Renal pelvis (tissue), 12 donors: ENCODE results near the gene CCIN. TPM values are rescaled to one million over a fixed set of nuclear protein-coding genes. Genes with fewer than 3 reads are reported as not detected.
A peak's percentile ranks its signal among the peaks of the same experiment; 100 is the strongest.
"Not testable (repeated sequence)": the region's sequence is repeated elsewhere in the genome, so short reads cannot be mapped to it uniquely, and the experiment has no call there.

ENCODE experiments used
- DNase-seq: peaks from one replicate; pipeline ENCODE4 v3.0.0-alpha.2; 2013
- long read RNA-seq, 16 experiments: transcript quantifications; one replicate each; lab custom pipeline, GENCODE V29; 2026
- polyA plus RNA-seq, 3 donors: library from polyadenylated mRNA; unstranded; fragments of 120-200 nt; gene quantifications; one replicate each; pipeline ENCODE4 v1.2.1, GENCODE V29; 2013; ENCODE audit not compliant: insufficient read length in 3 of 3

The CCIN gene
- under 1 TPM; 0.27 to 0.54 (median 0.29) TPM for polyA plus RNA-seq
- long read RNA-seq, donor 1, result 0 reads
- long read RNA-seq, donor 2, result 0 reads
- long read RNA-seq, donor 3, result 0 reads
- long read RNA-seq, donor 4, result 0 reads
- long read RNA-seq, donor 5, result 0 reads
- long read RNA-seq, donor 6, result 0 reads
- long read RNA-seq, donor 7, result 0 reads
- long read RNA-seq, donor 8, result 0 reads
- long read RNA-seq, donor 9, result 0 reads
- long read RNA-seq, donor 10, result 0 reads
- long read RNA-seq, donor 11, result 0 reads
- long read RNA-seq, donor 12, result 0 reads
- long read RNA-seq, donor 13, result 0 reads
- long read RNA-seq, donor 14, result 0 reads
- long read RNA-seq, donor 15, result 0 reads
- long read RNA-seq, donor 16, result 0 reads

GRCh38 chr9:36169166-36169565 lies at the start of gene CCIN:
Gene CCIN (plus strand): TSS chr9:36169388. CDS start chr9:36169503, 115 bp downstream.
- DNase-seq, result no peak

- DNase-seq, result no peak
Measured at GRCh38 chr9:36119476-36119875, 49.7 kb upstream of the CCIN start.

DNA sequence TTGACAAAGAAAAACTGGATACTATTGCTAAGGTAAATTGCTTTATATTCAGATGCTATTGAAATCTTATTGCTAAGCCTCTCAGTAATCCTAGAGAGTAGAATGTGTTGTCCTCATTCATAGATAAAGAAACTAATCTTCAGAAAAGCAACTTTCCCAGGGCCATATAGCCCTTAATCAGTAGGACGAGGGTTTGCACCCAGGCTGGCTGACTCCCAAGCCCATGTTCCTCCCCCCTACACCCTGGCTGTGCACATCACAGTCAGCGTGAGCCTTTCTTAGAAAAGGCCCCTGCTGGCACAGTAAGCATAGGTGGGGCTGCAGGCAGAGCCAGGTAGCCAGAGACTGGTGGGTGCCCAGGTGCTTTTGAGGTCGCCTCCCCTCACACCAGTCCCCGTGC lies 48.5 kb upstream of the CCIN start:
- no peak for DNase-seq

DNA sequence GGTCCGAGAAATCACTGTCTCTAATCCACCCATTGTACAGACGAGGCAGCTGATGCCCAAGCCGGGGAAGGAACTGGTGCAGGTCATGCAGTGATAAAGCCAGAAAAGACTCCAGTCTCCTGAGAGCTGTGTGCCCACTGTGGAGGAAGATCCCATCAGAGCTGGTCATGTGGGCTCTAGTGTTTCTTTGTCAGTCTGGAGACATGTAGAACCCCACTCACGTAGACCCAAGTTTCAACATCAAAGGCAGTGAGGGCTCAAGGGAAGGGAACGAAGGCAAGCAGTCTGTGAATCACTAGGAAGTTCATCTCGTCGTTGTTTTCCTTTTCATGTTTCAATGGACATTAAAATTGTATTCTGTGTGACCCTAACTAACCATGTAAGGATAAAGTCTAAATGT lies 47.2 kb upstream of the CCIN start:
- no peak for DNase-seq

- DNase-seq, result no peak
Measured at GRCh38 chr9:36123515-36123914, 45.7 kb upstream of the CCIN start.

DNA sequence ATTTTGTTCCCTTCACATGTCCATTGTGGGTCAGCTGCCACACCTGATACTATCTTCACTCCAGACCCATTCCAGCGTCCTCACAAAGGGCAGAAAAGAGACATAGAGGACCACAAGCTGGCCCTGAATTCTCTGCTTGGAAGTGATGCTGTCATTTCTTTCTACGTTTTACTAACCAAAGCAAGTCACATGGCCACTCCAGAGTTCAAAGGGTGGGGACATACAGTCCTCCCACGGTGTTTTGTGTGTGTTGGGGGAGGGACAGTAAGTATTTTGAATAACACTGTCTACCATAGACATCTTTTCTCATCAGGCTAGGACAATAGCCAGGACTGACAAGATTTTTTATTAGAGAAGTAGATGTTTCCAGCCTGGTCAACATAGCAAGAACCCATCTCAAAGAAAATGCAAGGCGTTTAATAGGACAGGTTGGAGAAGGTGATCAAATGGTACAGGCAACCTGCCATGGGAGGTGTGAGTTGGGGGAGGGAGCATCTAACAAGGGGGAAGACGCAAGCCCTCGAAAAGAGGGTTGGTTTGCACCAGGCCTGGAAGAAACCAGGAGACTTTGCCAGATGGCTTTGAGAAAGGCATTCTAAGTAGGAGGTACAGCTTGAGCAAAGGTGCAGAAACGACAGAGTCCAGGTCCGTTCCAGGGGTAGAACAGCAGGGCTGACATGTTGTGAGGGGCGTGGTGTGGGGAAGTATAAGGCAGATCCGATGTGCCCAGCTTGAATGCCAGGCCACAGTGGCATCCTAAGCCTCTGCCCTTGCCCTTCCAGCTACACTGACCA lies 43.9 kb upstream of the CCIN start:
- DNase-seq, result no peak

GRCh38 chr9:36126016-36126730 lies 43.0 kb upstream of the CCIN start:
- DNase-seq, result no peak

- no peak for DNase-seq
Measured at GRCh38 chr9:36127652-36128244, 41.4 kb upstream of the CCIN start.

- DNase-seq, result no peak
Measured at GRCh38 chr9:36128349-36128748, 40.8 kb upstream of the CCIN start.

DNA sequence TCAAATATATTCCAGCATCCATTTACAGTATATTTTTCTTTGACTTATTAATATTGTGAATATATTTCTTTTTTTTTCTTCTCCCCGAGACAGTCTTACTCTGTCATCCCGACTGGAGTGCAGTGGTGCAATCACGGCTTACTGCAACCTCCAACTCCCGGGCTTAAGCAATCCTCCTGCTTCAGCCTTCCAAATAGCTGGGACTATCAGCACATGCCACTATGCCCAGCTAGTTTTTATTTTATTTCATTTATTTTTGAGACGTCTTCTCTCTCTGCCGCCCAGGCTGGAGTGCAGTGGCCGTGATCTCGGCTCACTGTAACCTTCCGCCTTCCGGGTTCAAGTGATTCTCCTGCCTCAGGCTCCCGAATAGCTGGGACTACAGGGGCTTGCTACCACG lies 40.0 kb upstream of the CCIN start:
- DNase-seq, result no peak

DNA sequence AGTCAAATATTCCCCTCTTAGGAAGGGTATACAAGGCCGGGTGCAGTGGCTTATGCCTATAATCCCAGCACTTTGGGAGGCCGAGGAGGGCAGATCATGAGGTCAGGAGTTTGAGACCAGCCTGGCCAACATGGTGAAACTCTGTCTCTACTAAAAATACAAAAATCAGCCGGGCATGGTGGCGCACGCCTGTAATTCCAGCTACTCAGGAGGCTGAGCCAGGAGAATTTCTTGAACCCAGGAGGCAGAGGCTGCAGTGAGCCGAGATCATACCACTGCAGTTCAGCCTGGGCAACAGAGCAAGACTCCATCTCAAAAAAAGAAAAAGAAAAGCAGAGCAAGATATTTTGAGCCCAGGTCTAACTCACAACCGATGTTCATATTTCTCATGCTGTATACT lies 37.5 kb upstream of the CCIN start:
- not testable (repeated sequence) for DNase-seq

- DNase-seq, result no peak
Measured at GRCh38 chr9:36132086-36132485, 37.1 kb upstream of the CCIN start.

DNA sequence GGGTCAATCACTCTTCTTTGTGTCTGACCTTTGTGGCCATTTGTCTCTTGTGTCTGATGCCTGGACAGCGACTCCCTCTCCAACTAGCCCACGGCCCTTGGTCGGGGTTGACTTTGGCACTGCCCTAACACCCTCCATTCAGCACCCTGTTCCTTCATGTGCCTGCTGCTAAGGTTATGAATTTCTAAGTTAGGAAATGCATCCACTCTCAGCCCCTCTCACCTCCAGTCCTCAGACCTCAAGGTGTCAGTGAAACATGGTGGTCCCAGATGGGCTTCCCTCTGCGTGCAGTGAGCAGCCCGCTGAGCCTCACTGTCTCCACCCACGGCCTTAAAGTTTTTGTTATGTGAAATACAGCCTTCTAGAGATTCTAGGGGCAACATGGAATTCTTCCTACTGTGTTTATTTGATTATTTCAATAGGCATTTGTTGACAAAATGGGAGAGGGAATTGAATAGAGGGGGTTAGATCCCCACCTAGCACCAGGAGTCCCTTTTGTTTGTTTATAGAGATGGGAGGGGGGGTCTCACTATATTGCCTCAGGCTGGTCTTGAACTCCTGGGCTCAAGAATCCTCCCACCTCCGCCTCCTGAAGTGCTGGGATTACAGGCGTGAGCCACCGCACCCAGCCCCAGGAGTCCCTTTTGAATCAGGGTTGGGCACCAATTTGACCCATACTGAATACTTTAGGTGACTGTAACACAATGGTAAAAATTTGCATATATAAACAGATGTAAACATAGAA lies 34.3 kb upstream of the CCIN start:
- DNase-seq, result no peak

- no peak for DNase-seq
Measured at GRCh38 chr9:36135741-36136271, 33.4 kb upstream of the CCIN start.

GRCh38 chr9:36136272-36136893 lies 32.8 kb upstream of the CCIN start, which contains the start of gene GLIPR2:
Gene GLIPR2 (plus strand): TSS chr9:36136733. CDS start chr9:36136779, 46 bp downstream.
- DNase-seq, result peak; percentile 76

- peak; percentile 41 for DNase-seq
Measured at GRCh38 chr9:36136894-36137391, 32.2 kb upstream of the CCIN start.

DNA sequence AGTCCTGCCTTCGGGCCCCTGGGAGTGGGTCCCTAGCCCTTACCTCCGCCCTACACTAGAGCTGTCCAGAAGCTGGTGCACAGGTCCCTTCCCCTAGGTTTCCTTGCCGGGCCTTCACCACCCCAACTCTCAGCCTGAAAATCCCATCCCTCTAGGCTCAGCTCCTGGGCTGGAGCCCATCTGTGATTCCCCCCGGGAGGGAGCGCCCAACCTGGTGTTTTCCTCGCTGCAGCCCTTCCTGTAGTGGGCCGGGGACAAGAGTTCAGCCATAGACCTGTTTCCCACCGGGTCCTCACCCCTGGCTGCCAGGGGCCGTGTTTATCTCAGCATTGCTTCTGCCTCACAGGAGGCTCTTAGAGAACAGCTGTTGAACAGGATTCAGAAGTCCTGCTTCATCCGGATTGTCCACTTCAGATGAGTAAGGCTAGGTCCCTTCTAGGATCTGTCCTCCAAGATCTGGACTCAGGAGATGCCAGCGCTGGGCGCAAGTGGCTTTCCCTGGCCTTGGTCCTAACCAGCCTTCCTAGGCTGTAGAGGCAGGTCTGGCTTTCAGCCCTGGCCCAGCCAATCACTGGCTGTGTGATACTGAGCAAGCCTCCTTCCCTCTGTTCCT lies 31.7 kb upstream of the CCIN start:
- DNase-seq, result peak; percentile 23

GRCh38 chr9:36138496-36138895 lies 30.7 kb upstream of the CCIN start:
- DNase-seq, result no peak

- no peak for DNase-seq
Measured at GRCh38 chr9:36138901-36139300, 30.3 kb upstream of the CCIN start.
